ENCODE data around the gene GABPA. TPM values are rescaled to one million over a fixed set of nuclear protein-coding genes. Genes with fewer than 3 reads are reported as not detected.
A peak's percentile ranks its signal among the peaks of the same experiment; 100 is the strongest.

GABPA gene
- total and polyA plus RNA-seq, 9 of the 15 experiments (the other 6 are each of a cell fraction or from before 2014, with no cell fraction given), result 8.9 to 35.7 (median 22.8) TPM

DNA sequence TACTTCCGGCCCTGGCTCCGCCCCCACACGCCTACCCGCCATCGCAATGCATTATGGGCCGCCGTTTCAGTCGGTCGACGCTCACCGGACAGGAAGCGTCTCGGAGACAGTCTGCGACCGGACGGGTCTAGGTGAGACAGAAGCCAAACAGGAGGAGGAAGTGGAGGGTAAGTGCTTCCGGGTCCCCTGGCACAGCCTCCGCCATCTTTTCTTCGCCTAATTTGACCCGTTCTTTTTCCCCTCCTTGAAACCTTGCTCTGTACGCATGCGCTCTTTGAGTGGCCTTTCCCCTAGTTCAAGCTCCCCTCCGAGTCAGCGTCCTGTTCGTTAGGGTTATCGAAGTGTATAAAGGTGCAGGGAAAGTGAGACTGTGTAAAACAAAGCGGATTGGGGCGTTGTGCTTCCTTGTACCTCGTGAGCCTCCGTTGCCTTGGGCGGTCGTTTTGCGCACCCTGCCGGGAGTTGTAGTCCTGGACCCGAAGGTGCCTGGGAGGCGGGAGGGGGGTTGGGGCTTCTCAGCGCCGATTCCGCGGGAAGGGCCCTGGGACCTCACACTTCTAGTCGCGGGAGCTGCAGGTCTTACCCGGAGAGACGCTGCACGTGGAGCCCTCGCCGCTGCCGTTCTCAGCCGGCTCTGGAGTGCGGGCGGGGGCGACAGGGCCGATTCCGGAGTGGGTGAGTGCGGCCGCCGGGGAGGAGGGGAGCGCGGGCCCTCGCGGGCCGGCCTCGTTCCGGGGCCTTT is at the start of gene GABPA, which contains the start of gene ATP5PF (continued):
- TF ChIP-seq CHD7 (IDR thresholded peaks at IDR 0.05; ENCODE audit: low read depth, low read length), result peak; percentile 59
- no peak for TF ChIP-seq CEBPG (CRISPR knock-in tag; IDR thresholded peaks at IDR 0.05)
- TF ChIP-seq CEBPG (tag; conservative IDR thresholded peaks at IDR 0.05 in 1 of 2, IDR thresholded peaks at IDR 0.05 in 1 of 2), result no peak
- no peak for TF ChIP-seq ZNF79 (CRISPR knock-in tag; IDR thresholded peaks at IDR 0.05; ENCODE audit: low read depth)
- TF ChIP-seq SP2 (IDR thresholded peaks at IDR 0.05; ENCODE audit: extremely low read depth, low read depth, low read length, poor library complexity, severe bottlenecking), result no peak
- no peak for TF ChIP-seq MIER1 (IDR thresholded peaks at IDR 0.05; ENCODE audit: low read depth)
- TF ChIP-seq, protein P1, sequence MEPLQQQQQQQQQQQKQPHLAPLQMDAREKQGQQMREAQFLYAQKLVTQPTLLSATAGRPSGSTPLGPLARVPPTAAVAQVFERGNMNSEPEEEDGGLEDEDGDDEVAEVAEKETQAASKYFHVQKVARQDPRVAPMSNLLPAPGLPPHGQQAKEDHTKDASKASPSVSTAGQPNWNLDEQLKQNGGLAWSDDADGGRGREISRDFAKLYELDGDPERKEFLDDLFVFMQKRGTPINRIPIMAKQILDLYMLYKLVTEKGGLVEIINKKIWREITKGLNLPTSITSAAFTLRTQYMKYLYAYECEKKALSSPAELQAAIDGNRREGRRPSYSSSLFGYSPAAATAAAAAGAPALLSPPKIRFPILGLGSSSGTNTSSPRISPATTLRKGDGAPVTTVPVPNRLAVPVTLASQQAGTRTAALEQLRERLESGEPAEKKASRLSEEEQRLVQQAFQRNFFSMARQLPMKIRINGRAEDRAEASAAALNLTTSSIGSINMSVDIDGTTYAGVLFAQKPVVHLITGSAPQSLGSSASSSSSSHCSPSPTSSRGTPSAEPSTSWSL (CRISPR knock-in tag; IDR thresholded peaks at IDR 0.05; ENCODE audit: borderline replicate concordance), result no peak
- no peak for TF ChIP-seq ELF4 (CRISPR knock-in tag; IDR thresholded peaks at IDR 0.05)
- TF ChIP-seq FOXP1 (CRISPR knock-in tag; IDR thresholded peaks at IDR 0.05), result no peak
- no peak for TF ChIP-seq HMG20A (CRISPR knock-in tag; conservative IDR thresholded peaks at IDR 0.05)
- peak; percentile 99 for TF ChIP-seq MTA3 (IDR thresholded peaks at IDR 0.05; ENCODE audit: borderline replicate concordance)
